ENCODE data around the gene CAPN3.

Gene CAPN3

DNA sequence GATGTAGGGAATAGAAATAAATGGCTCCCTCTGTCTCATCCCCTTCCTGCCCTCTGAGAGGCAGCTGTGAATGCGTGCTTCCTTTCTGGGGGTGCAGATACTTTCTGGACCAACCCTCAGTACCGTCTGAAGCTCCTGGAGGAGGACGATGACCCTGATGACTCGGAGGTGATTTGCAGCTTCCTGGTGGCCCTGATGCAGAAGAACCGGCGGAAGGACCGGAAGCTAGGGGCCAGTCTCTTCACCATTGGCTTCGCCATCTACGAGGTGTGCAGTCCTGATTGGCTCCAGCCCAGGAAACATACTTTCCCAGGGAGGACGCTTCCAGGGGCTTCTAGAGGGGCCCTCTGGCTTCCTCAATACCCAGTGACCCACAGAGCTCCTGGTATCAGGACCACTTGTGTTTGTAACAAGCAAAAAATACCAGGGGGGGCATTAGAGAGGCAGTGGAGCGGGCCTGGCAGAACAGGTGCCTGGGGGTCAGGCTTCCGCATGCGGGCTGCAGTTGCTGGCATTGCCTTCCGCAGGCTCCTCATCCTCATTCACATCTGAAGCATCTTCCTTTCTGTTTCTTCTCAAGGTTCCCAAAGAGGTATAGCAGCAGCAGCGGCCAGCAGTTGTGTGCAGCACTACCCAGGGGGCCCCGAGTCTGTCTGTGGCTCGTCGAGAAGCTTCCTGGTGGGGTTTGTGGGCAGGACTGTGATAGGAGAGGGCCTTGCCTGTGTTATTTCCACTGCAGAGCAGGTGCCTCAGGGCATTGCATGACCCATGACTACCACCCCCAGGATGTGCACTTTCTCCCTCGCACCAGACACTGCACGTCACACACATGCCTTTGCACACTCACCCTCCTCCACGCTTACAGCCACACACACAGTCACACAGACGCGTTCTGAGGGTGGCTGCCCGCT lies 42.5 kb downstream of the CAPN3 start:
- DNase-seq = no peak

DNA sequence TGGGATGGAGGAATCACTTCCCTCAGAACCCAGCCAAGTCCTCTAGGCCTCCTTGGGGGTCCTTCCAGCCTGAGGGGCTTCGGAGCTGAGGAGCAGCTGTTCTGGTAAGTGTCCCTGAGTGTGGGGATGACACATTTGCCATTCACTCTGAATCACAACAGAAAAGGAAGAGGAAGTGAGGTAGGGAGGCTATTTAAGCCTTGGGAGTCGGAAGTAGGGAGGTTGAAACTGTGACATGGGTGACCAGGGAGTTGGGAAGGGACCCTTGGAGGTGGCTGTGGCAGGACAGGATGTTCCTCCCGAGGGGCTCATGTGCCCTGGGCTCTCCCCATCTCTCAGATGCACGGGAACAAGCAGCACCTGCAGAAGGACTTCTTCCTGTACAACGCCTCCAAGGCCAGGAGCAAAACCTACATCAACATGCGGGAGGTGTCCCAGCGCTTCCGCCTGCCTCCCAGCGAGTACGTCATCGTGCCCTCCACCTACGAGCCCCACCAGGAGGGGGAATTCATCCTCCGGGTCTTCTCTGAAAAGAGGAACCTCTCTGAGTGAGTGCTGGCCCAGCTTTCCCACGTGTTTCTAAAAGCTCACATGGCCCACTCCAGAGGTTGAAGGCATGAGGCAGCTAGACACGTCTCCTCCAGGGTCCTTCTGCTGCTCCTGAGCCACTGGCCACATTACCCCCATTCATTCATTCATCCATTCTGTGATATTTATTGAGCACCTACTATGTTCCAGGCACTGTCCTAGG lies 43.3 kb downstream of the CAPN3 start:
- no peak for DNase-seq

GRCh38 chr15:42403389-42403788 lies 44.1 kb downstream of the CAPN3 start:
- no peak for DNase-seq

DNA sequence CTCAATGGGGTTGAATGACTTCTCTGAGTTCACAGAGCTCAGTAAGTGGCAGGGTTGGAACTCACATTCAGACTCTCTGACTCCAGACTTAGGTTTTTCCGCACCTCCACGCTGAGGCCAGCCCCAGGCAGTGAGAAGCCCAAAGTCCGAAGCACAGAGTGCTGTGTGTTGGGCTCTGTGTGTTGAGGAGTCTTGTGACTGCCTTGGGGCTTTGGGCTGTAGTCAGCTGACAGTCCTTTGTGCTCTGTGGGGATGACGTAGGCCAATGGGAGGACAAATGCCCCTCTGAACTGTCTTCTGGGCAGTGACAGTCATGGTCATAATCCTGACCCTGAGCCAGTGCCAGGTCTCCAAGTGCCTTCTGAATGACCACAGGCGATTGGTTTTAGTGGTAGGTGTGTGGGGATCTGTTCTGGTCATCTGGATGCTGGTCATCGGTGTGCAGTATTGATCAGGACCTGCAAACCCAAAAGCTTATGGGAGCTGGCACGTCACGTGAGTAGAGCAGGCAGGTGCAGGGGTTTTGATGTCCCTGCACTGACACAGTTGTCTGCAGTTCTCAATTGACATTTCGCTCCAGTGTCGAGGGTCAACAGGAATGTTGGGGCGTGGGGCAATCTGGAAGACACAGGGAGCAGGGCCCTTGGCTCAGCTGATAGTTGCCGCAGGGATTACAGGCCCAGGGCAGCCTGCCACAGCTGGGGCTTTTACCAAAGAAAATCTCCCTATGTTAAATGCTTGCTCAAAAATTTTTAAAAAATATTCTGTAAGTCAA lies 45.3 kb downstream of the CAPN3 start:
- DNase-seq = no peak

- DNase-seq = no peak
Observed at GRCh38 chr15:42405863-42406482, 46.7 kb downstream of the CAPN3 start.

GRCh38 chr15:42408178-42408577 lies 48.9 kb downstream of the CAPN3 start:
- no peak for DNase-seq

DNA sequence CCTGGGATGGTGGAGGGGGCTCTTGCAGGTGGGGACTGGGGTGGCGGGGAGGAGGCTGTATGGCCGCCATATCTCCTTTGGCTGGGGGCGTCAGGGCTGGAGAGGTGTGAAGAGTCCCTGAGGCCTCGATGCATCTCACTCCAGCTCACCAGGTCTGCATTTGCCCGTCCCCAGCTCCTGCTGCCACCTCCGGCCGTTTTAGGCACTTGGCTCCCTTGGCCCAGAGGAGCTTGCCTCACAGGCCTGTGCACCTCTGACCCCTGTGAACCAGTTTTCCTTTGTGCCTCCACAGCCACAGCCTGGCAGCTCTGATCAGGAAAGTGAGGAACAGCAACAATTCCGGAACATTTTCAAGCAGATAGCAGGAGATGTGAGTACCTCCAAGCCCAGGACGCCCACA lies 49.7 kb downstream of the CAPN3 start:
- DNase-seq = no peak

- no peak for DNase-seq
Observed at GRCh38 chr15:42411884-42412283, 52.6 kb downstream of the CAPN3 start.

DNA sequence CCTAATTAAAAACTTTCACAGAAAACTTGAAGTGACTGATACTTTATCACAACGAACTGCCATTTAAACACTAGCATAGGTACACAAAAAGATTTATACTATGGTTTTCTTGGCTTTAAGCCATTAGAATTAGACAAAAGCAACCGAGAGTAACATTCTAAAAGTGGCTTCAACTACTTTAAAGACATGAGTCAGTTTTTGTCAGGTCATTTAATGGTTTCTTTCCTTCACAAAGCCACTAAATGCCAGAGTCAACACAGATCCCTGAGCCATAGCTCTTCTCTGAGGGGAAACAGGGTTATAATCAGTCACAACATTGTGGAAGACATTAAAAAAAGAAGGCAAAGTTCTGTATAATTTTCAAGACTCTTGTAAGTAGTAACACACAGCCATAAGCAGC lies 54.6 kb downstream of the CAPN3 start:
- no peak for DNase-seq

DNA sequence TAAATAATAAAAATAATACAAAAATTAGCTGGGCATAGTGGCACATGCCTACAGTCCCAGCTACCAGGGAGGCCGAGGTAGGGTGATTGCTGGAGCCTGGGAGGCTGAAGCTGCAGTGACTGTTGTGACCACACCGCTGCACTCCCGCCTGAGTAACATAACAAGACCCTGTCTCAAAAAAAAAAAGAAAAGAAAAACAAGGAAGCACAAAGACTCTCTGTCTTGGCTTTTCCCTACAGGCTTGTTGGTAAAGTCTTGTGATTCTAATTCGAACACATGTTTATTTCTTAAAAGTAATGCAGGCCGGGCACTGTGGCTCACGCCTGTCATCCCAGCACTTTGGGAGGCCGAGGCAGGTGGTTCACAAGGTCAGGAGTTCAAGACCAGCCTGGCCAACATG lies 60.1 kb downstream of the CAPN3 start:
- no peak for DNase-seq

GRCh38 chr15:42421376-42421775 lies 62.1 kb downstream of the CAPN3 start:
- no peak for DNase-seq

- DNase-seq = no peak
Observed at GRCh38 chr15:42427429-42428223, 68.3 kb downstream of the CAPN3 start.

- DNase-seq = no peak
Observed at GRCh38 chr15:42444415-42445063, 85.2 kb downstream of the CAPN3 start.

- no peak for DNase-seq
Observed at GRCh38 chr15:42445551-42445950, 86.2 kb downstream of the CAPN3 start.

DNA sequence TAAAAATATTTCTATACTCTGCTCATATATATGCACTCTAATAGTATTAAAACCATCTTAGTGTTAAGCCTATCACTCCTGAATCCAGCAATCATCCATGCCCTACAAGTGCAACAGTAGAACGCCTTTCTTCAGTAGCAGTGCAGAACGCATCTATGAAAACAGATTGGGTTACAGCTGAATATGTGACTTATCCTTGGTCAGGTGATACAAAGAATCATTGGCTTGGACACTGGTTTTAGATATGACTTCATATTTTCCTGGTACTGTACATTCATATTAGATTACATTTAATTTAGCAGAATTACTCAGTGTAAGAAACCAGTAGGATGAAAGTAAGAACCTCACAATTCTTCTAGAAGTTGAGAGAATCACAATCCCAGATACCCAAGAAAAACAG lies 88.3 kb downstream of the CAPN3 start:
- DNase-seq = no peak

DNA sequence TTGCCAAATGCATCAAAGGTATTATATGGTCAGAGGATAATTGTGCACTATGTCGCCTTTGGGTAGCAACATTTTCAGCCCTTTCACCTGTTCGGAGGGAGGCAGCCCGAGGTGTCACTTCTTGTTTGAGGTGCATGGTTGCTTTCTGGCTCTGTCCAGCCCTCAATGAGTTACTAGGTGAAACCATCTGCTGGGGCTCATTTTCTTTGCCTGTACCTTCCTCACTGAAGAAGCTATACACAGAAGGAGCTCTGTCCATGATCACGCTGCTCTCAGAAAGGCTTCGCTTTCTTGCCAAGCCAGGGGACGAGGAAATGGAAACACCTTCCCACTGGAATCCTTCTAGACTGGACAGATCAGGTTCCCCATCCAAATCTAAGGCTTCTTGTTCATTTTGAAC lies 89.0 kb downstream of the CAPN3 start:
- DNase-seq = no peak

DNA sequence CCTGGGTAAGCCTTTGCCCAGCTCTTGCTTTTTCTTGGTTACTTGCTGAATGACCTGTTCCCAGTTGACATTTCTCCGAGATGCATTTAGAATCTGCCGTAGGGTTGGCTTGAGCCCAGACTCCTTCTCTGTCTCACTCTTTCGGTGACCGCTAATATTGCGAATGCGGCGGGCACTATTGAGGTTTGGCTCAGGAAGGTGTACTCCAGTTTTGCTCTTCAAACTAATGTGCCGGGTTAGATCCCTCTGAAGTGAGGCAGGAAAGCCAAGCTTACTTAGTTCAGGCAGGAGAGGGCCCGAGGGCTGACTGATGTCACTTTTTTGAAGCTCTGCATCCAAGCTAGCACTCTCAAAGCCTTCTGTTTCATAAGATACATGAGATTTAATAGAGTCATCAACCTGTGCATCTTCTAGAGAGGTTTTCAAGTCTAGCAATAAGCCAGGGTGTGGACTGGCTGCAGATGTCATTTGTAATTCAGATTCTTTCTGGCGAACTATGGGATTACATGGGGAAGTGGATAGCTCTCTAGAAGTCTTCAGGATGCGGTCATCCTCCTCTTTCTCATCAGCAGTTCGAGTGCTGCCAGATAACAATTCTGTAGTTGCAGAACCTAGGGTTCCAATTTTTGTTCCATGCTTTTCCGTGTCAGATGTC lies 90.6 kb downstream of the CAPN3 start:
- DNase-seq = no peak

GRCh38 chr15:42450425-42450790 lies 91.1 kb downstream of the CAPN3 start:
- DNase-seq = no peak

- DNase-seq = no peak
Observed at GRCh38 chr15:42453826-42454225, 94.5 kb downstream of the CAPN3 start.

- no peak for DNase-seq
Observed at GRCh38 chr15:42456531-42456930, 97.2 kb downstream of the CAPN3 start.

- no peak for DNase-seq
Observed at GRCh38 chr15:42456971-42457370, 97.7 kb downstream of the CAPN3 start.
